ENCODE data around the gene TMEM131L.

GRCh38 chr4:153517159-153517558, 51.0 kb downstream of the TMEM131L start:
- TF ChIP-seq CTCF (IDR thresholded peaks at IDR 0.05 in 2 of 3, conservative IDR thresholded peaks at IDR 0.05 in 1 of 3; ENCODE audit: borderline replicate concordance in 1 of 3, insufficient read depth in 1 of 3, low read depth in 2 of 3, low read length in 2 of 3) (no peak), CEBPB (IDR thresholded peaks at IDR 0.05; ENCODE audit: low read depth) (no peak)
